ENCODE data around the gene EEF1A1.
"Not testable (repeated sequence)": the region's sequence is repeated elsewhere in the genome, so short reads cannot be mapped to it uniquely, and the experiment has no call there.

EEF1A1 gene

DNA sequence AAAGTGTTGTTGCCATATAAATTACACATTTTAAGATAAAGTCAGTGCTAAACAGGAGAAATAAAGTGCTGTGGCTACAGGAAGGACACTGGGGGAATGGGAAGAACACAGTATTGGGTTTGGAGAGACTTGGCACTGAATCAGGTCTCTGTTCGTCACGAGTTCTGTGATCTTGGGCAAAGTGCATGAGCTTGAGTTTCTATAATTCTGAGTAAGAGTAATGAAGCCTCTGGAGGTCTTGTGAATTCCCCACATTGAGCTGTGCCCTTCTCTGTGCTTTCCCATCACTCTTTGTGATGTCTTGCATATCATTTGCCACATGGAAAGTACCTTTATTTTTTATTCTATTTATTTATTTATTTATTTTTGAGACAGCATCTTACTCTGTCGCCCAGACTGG, 16.8 kb upstream of the EEF1A1 start:
- no peak for DNase-seq (ENCODE audit: low spot score)

GRCh38 chr6:73534628-73535027, 13.8 kb upstream of the EEF1A1 start:
- DNase-seq (ENCODE audit: low spot score) = no peak

- DNase-seq (ENCODE audit: low spot score) = no peak
Observed at GRCh38 chr6:73532293-73532692, 11.5 kb upstream of the EEF1A1 start.

DNA sequence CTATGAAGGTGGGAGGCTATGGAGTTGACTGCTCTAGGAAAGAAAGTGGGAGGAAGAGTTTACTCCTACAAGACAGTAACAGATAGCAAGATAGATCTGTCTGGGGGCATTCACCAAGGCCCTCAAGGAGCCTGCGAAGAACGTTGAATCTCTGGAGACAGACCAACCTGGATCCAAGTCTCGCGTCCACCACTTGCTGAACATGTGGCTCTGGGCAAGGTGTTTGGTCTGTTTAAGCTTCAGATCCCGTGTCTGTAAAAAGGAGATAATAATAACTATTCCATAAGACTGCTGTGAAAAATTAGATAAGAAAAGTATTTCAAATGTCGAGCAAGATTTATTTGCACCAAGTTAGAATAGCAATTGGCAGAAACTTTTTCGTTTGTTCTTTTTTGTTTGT, 8.1 kb upstream of the EEF1A1 start:
- DNase-seq (ENCODE audit: low spot score) = no peak

DNA sequence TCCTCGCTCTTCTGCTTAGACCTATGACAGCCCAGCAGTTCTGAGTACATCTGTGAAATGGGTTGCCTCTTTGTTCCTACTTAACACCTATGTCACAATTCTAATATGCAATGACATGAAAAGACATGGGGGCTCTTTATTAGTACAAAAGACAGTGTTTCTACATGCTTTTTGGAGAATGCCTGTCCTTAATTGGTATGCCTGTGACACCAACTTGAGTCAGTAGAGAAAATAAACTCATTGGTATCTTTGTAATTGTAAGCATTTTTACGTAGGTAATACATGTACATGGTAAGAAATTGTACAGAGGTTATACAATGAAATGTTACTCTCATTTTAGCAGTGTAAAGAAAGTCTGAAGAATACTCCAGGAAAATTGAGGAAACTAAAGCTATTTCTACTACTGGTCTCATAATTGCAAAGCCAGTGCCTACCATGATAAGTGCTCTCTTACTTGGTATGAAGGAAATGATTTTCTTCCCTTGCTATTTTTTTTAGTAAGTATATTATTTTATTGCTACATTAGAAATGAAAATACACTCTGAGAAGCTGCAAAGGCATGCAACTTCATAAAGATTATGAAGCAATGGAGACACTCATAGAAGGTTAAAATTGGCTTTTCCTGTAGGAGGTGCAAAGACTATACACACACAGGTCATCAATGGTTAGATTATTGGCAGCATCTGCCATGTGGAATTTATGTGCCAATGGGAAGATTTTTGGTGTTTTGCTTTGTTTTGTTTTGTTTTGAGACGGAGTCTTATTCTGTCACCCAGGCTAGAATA, 4.9 kb upstream of the EEF1A1 start:
- no peak for DNase-seq (ENCODE audit: low spot score)

- DNase-seq (ENCODE audit: low spot score) = peak; percentile 72
Observed at GRCh38 chr6:73523434-73524123, 2.7 kb upstream of the EEF1A1 start.

GRCh38 chr6:73521351-73521985, 636 bp upstream of the EEF1A1 start:
- peak; percentile 70 for DNase-seq (ENCODE audit: low spot score)

- DNase-seq (ENCODE audit: low spot score) = peak; percentile 59
Observed at GRCh38 chr6:73519926-73520687, 725 bp downstream of the EEF1A1 start.

DNA sequence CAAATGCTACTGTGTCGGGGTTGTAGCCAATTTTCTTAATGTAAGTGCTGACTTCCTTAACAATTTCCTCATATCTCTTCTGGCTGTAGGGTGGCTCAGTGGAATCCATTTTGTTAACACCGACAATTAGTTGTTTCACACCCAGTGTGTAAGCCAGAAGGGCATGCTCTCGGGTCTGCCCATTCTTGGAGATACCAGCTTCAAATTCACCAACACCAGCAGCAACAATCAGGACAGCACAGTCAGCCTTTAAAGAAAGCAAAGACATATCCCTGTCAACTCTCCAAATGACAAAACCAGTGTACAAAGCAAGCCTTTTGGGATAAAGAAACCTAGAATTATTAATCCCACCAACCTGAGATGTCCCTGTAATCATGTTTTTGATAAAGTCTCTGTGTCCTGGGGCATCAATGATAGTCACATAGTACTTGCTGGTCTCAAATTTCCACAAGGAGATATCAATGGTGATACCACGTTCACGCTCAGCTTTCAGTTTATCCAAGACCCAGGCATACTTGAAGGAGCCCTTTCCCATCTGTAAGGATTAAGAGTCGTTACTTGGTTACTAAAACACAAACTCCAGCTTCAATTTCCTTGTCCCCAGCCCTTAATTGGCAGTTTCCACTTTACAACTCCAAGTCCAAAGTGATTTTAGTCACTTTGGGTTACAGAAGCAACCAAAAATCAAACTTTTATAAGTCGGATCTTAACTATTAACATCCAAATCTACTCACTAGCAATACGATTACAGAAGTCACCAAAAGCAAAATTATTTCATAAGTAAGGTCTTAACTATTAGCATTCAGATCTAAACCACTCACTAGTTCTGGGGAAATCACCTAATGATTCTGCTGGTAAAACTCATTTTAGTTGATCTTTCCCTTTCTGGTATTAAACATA, 1.6 kb downstream of the EEF1A1 start:
- DNase-seq (ENCODE audit: low spot score) = not testable (repeated sequence)

DNA sequence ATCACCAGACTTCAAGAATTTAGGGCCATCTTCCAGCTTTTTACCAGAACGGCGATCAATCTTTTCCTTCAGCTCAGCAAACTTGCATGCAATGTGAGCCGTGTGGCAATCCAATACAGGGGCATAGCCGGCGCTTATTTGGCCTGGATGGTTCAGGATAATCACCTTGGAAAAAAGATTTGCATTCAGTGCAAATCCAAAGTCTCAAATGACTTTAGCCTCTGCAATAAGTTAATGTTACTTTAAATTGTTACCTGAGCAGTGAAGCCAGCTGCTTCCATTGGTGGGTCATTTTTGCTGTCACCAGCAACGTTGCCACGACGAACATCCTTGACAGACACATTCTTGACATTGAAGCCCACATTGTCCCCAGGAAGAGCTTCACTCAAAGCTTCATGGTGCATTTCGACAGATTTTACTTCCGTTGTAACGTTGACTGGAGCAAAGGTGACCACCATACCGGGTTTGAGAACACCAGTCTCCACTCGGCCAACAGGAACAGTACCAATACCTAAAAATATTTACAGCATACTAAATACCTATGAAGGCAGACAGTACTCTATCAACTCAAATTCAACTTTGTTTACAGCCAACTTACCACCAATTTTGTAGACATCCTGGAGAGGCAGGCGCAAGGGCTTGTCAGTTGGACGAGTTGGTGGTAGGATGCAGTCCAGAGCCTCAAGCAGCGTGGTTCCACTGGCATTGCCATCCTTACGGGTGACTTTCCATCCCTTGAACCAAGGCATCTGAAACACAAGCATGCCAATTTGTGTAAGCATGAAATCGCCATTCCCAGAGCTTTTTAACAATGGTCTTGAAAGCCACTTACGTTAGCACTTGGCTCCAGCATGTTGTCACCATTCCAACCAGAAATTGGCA, 2.5 kb downstream of the EEF1A1 start:
- DNase-seq (ENCODE audit: low spot score) = not testable (repeated sequence)

DNA sequence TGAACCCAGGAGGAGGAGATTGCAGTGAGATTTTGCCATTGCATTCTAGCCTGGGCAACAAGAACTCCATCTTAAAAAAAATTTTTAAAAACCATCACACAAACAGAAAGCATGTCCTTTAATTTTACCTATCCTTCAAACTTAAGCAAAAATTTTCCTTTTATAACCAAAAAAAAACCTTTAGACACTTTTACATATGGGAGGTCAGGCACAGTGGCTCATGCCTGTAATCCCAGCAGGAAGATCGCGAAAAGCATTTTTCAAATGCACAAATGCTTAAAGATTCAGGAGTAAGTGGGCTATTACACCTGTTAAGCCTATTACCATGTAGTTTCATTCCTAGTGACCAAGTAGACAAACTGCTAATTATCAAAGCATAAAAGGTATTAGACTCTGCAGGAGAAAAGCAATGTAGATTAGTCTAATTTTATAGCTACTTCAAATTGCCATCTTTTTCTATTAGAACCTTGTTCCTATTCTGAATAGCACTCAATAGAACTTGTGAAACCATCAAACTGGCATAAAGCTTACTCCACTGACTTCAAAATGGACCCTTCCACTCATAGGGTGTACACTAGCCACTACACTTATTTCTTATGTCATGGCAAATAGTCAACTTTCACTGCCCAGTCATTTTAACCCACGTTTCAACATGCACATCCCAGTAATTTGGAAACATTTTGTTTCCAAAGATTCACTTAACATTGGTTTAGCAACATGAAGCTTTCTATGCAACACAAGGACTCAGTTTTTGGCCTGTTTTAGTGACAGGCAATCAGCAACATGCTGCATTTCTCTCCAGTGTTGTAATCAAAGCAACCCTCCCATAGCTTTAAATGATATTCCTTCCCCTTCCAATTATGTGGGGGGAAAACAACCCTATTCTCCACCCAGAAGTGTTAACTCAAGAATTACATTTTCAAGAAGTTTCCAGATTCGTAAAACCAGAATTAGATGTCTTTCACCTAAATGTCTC, 4.0 kb downstream of the EEF1A1 start:
- DNase-seq (ENCODE audit: low spot score) = peak; percentile 4

DNA sequence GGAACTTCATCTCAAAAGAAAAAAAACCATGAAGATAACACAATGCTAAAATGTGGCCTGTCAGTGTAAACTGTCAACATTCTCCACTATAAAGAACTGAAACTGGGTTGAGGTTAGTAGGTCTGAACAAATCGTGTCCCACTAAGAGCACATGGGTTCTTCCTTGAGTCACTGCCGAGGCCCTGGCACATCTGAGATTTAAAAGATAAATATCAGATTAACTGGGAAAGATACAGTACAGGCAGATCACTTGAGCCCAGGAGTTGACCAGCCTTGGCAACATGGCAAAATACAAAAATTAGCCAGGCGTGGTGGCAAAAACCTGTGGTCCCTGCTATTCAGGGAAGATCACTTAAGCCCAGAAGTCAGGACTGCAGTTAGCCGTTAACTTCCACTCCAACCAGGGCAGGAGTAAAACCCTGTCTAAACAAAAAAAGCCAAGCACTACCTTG, 5.6 kb downstream of the EEF1A1 start:
- DNase-seq (ENCODE audit: low spot score) = no peak

GRCh38 chr6:73514746-73515110, 6.1 kb downstream of the EEF1A1 start:
- DNase-seq (ENCODE audit: low spot score) = peak; percentile 18

DNA sequence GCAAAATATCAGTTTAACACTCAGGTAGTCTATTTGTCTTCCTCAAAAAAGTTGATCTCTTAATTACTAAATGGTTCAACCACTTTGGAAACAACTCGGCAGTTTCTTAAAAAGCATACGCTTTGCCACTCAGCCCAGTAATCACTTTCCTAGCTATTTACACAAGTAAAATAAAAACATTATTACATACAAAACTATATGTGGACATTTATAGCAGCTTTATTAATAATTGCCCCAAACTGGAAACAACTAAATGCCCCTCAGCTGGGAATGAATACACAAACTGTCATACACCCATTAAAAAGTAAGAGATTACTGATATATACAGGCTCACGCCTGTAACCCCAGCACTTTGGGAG, 7.4 kb downstream of the EEF1A1 start:
- DNase-seq (ENCODE audit: low spot score) = peak; percentile 29

DNA sequence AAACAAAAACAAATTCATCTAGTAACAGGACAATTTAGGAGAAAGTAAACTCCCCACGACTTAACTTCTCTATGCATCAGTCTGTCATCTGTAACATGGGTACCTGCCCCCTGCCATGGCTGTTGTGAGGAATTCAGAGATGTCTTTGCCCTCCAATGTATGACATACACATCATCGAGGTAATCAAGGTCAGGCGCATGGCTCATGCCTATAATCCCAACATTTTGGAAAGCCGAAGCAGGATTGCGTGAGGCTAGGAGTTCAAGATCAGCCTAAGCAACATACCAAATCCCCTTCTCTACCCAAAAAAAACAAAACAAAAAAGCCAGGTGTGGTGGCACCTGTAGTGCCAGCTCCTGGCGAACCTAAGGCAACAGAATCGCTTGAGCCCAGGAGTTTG, 9.0 kb downstream of the EEF1A1 start:
- DNase-seq (ENCODE audit: low spot score) = no peak

GRCh38 chr6:73509851-73510250, 11.0 kb downstream of the EEF1A1 start:
- DNase-seq (ENCODE audit: low spot score) = no peak

- no peak for DNase-seq (ENCODE audit: low spot score)
Observed at GRCh38 chr6:73508776-73509175, 12.1 kb downstream of the EEF1A1 start.

DNA sequence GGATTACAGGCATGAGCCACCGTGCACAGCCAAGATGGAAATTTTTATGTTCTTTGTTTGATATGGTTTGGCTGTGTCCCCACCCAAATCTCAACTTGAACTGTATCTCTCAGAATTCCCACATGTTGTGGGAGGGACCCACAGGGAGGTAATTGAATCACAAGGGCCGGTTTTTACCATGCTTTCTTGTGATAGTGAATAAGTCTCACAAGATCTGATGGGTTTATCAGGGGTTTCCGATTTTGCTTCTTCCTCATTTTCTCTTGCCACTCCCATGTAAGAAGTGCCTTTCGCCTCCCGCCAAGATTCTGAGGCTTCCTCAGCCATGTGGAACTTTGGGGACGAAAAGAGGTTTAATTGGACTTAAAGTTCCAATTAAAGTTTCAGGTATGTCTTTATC, 14.6 kb downstream of the EEF1A1 start:
- DNase-seq (ENCODE audit: low spot score) = no peak

DNA sequence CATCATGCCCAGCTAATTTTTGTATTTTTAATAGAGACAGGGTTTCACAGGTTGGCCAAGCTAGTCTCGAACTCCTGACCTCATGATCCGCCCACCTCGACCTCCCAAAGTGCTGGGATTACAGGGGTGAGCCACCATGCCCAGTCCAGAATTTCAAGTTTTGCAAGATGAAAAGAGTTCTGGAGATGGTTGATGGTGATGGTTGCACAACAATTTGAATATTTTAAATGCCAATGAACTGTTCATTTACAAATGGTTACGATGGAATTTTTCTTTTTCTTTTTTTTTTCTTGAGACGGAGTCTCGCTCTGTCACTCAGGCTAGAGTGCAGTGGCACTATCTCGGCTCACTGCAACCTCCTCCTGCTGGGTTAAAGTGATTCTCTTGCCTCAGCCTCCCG, 15.1 kb downstream of the EEF1A1 start:
- not testable (repeated sequence) for DNase-seq (ENCODE audit: low spot score)

Data from SW480 (cell line).